GM23338 (cell line): ENCODE measurements around the gene PUM1. TPM values are rescaled to one million over a fixed set of nuclear protein-coding genes. Genes with fewer than 3 reads are reported as not detected.

Experiments
- ATAC-seq: fragments of 200-7000 bp; cut with Tn5 transposase; 3 replicates; pipeline ENCODE4 v1.9.1; 2020
- DNase-seq: peaks from one replicate; pipeline ENCODE4 v3.0.0-alpha.2; 2015; ENCODE audit warnings: low spot score
- H2AFZ ChIP-seq: fragments of 200-600 bp; sonication (generic); 2 replicates; pipeline ENCODE4 v1.8.0; 2016; ENCODE audit warnings: antibody characterized with exemption, mild to moderate bottlenecking, moderate library complexity
- H3F3A ChIP-seq: fragments of 200-600 bp; sonication (generic); replicated peaks from 2 replicates; pipeline ENCODE4 v1.8.0; 2017; ENCODE audit warnings: antibody characterized with exemption, mixed run types, low read depth
- H3K27ac ChIP-seq: fragments of 200-600 bp; sonication (generic); 2 replicates; pipeline ENCODE4 v1.6.1; 2016; ENCODE audit warnings: low read depth
- H3K27me3 ChIP-seq: fragments of 200-600 bp; sonication (generic); 2 replicates; pipeline ENCODE4 v1.8.0; 2016; ENCODE audit warnings: mild to moderate bottlenecking, mixed run types, moderate library complexity; ENCODE audit not compliant: insufficient read depth
- H3K36me3 ChIP-seq: fragments of 200-600 bp; sonication (generic); 2 replicates; pipeline ENCODE4 v1.8.0; 2016; ENCODE audit warnings: mild to moderate bottlenecking; ENCODE audit not compliant: insufficient read depth
- H3K4me1 ChIP-seq: fragments of 200-600 bp; sonication (generic); 2 replicates; pipeline ENCODE4 v1.8.0; 2016; ENCODE audit warnings: mild to moderate bottlenecking, moderate library complexity; ENCODE audit not compliant: insufficient read depth
- H3K4me2 ChIP-seq: fragments of 200-600 bp; sonication (generic); 2 replicates; pipeline ENCODE4 v1.7.1; 2017; ENCODE audit warnings: mixed run types
- H3K4me3 ChIP-seq: fragments of 200-600 bp; sonication (generic); 2 replicates; pipeline ENCODE4 v1.6.1; 2016; ENCODE audit warnings: mixed run types
- H3K79me2 ChIP-seq: fragments of 200-600 bp; sonication (generic); replicated peaks from 2 replicates; pipeline ENCODE4 v1.8.0; 2017; ENCODE audit warnings: mild to moderate bottlenecking; ENCODE audit not compliant: insufficient read depth
- H3K9me2 ChIP-seq: fragments of 200-600 bp; sonication (generic); 2 replicates; pipeline ENCODE4 v1.8.0; 2017; ENCODE audit not compliant: insufficient read depth
- H4K20me1 ChIP-seq: fragments of 200-600 bp; sonication (generic); replicated peaks from 2 replicates; pipeline ENCODE4 v1.8.0; 2017; ENCODE audit warnings: mild to moderate bottlenecking; ENCODE audit not compliant: insufficient read depth
- H3K27ac Mint-ChIP-seq: 2 replicates; pipeline ENCODE4 v1.8.0; 2020; ENCODE audit warnings: inconsistent platforms, mild to moderate bottlenecking, moderate library complexity, mixed read lengths
- H3K27me3 Mint-ChIP-seq: 3 replicates; pipeline ENCODE4 v1.8.0; 2022; ENCODE audit warnings: low read depth, mild to moderate bottlenecking, moderate library complexity, mixed read lengths, inconsistent platforms; ENCODE audit not compliant: insufficient read depth, poor library complexity
- H3K36me3 Mint-ChIP-seq: 3 replicates; pipeline ENCODE4 v1.8.0; 2021; ENCODE audit warnings: low read depth, mild to moderate bottlenecking, inconsistent platforms, moderate library complexity, mixed read lengths
- H3K4me1 Mint-ChIP-seq: 3 replicates; pipeline ENCODE4 v1.8.0; 2020; ENCODE audit warnings: mild to moderate bottlenecking, inconsistent platforms, mixed read lengths
- H3K4me3 Mint-ChIP-seq: 3 replicates; pipeline ENCODE4 v1.8.0; 2021; ENCODE audit warnings: moderate library complexity, mild to moderate bottlenecking, inconsistent platforms, mixed read lengths
- H3K9me3 Mint-ChIP-seq: 3 replicates; pipeline ENCODE4 v1.8.0; 2020; ENCODE audit warnings: moderate library complexity, mild to moderate bottlenecking, inconsistent platforms, mixed read lengths
- CREB1 ChIP-seq: fragments of 250-450 bp; sonication (Bioruptor Pico); IDR thresholded peaks from 2 replicates; pipeline ENCODE4 v1.5.0; 2020; ENCODE audit warnings: low read depth, mild to moderate bottlenecking, moderate library complexity
- CTCF ChIP-seq, 2 experiments: fragments of 200-600 bp in 1 of 2; sonication (generic) in 1 of 2; conservative IDR thresholded peaks; 2 replicates each; pipeline versions ENCODE4 v1.5.1 to v1.6.1; 2016 to 2017; ENCODE audit warnings: antibody characterized with exemption in 2 of 2, low read depth in 2 of 2, mild to moderate bottlenecking in 2 of 2, moderate library complexity in 1 of 2
- ETS1 ChIP-seq: IDR thresholded peaks from 2 replicates; pipeline ENCODE4 v1.6.1; 2016; ENCODE audit warnings: antibody characterized with exemption
- EZH2 ChIP-seq: fragments of 200-600 bp; sonication (generic); IDR thresholded peaks from one replicate; pipeline ENCODE4 v1.8.0; 2017; ENCODE audit warnings: antibody characterized with exemption, mild to moderate bottlenecking, low read depth; ENCODE audit not compliant: unreplicated experiment
- JUNB ChIP-seq: IDR thresholded peaks from one replicate; pipeline ENCODE4 v1.6.1; 2016; ENCODE audit warnings: antibody characterized with exemption; ENCODE audit not compliant: unreplicated experiment
- REST ChIP-seq: IDR thresholded peaks from one replicate; pipeline ENCODE4 v1.6.1; 2018; ENCODE audit warnings: antibody characterized with exemption; ENCODE audit not compliant: unreplicated experiment
- ZNF114 ChIP-seq: fragments of 250-450 bp; sonication (Bioruptor Pico); IDR thresholded peaks from 2 replicates; pipeline ENCODE4 v1.5.0; 2020; ENCODE audit warnings: mild to moderate bottlenecking, moderate library complexity
- ZNF331 ChIP-seq: fragments of 250-450 bp; sonication (Bioruptor Pico); IDR thresholded peaks from 2 replicates; pipeline ENCODE4 v1.5.0; 2020; ENCODE audit warnings: low read depth, mild to moderate bottlenecking, moderate library complexity
- ZNF462 ChIP-seq: fragments of 250-450 bp; sonication (Bioruptor Pico); IDR thresholded peaks from 2 replicates; pipeline ENCODE4 v1.5.0; 2020; ENCODE audit warnings: mild to moderate bottlenecking, moderate library complexity
- polyA plus RNA-seq: library from polyadenylated mRNA; unstranded; fragments of >200 nt; fragmentation: Nextera tagmentation; extraction: Ambion mirVana; gene quantifications from 2 replicates; pipeline ENCODE4 v1.2.1, GENCODE V29; 2016
- total RNA-seq: library from RNA; depleted of rRNA; stranded (reverse); fragments of >200 nt; shearing (Covaris generic); gene quantifications from 2 replicates; pipeline ENCODE4 v1.2.3, GENCODE V29; 2014

Gene PUM1
- total and polyA plus RNA-seq, 2 experiments from 2014 or later: 44.4 to 117 TPM

GRCh38 chr1:30928171-30928570, 137.3 kb downstream of the PUM1 start (continued):
- TF ChIP-seq ZNF331 (CRISPR knock-in tag): no peak
- no peak for TF ChIP-seq CTCF (conservative IDR thresholded peaks at IDR 0.05; ENCODE audit: low read depth in 2 of 2)
- no peak for TF ChIP-seq CREB1 (CRISPR knock-in tag)

GRCh38 chr1:30927448-30927847, 138.1 kb downstream of the PUM1 start:
- ATAC-seq (no peak), DNase-seq (no peak)
- Histone ChIP-seq H3K36me3 (no peaks in the 10 kb centered on the region), H3K4me3 (no peak overlapping the region), H3K27ac (no peak overlapping the region), H3K4me1 (peaks cover 9% of the 10 kb centered on the region), H3K4me2 (peak overlapping the region; percentile 20; the same call in 1 of the 2 replicates), H3K79me2 (no peaks in the 10 kb centered on the region), H3K9me2 (no peaks in the 10 kb centered on the region), H4K20me1 (no peaks in the 10 kb centered on the region), H3F3A (peaks cover 18% of the 10 kb centered on the region), H2AFZ (peak overlapping the region; percentile 34; the same call in 1 of the 2 replicates), H3K27me3 (no peaks in the 10 kb centered on the region)
- Mint-ChIP-seq H3K4me1 (peaks cover 7% of the 10 kb centered on the region), H3K4me3 (no peak overlapping the region), H3K27ac (peak overlapping the region; percentile 48; the same call in 1 of the 2 replicates), H3K36me3 (peaks cover 5% of the 10 kb centered on the region), H3K9me3 (no peaks in the 10 kb centered on the region), H3K27me3 (peaks cover 11% of the 10 kb centered on the region)
- TF ChIP-seq CREB1 (CRISPR knock-in tag) (no peak), CTCF (conservative IDR thresholded peaks at IDR 0.05; ENCODE audit: low read depth in 2 of 2) (no peak), REST (no peak), ZNF331 (CRISPR knock-in tag) (no peak), ETS1 (no peak), ZNF114 (no peak), ZNF462 (CRISPR knock-in tag) (no peak), JUNB (no peak), EZH2 (no peak)
